Measurements from ENCODE around the gene OR4K5. TPM values are rescaled to one million over a fixed set of nuclear protein-coding genes. Genes with fewer than 3 reads are reported as not detected.
"Not testable (repeated sequence)": the region's sequence is repeated elsewhere in the genome, so short reads cannot be mapped to it uniquely, and the experiment has no call there.

OR4K5 gene
- total RNA-seq, 2 donors from 2014 or later, result not detected

DNA sequence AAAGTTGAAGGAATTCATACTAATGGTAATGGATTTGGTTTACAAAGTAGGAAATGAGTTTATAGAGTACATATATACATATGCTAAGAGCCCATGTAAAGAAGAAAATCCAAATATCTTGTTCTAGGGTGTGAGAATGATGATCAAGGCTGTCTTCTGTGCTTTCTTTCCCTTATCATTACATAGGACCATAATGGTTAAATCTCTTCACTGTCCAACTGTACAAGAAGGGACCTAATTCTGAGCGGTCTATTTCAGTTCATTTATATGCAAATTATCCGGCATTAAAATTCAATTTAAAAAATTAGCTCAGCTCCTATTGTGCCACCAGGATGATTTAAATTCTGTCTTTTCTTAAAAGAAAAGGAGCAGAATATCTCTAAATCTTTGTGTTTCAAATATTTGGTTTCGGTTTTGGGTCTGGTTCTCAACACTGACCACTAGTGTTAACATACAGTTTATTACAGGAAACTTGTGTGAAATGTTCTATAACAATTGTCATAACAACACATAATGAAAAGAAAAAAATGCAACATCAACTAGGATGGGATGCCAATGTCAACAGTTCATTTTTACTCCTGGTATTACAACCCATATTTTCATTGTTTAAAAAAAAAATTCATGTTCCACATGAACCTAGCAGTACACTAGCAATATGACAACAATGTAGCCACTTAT lies 27.1 kb downstream of the OR4K5 start:
- Mint-ChIP-seq H3K9me3 (peaks cover 6% of the 10 kb centered on the region), H3K4me3 (no peak overlapping the region), H3K4me1 (peaks cover 5% of the 10 kb centered on the region), H3K27me3 (no peaks in the 10 kb centered on the region), H3K27ac (no peak overlapping the region), H3K36me3 (ENCODE audit: low read depth) (no peaks in the 10 kb centered on the region)
- no peak for ATAC-seq (replicated peaks)

DNA sequence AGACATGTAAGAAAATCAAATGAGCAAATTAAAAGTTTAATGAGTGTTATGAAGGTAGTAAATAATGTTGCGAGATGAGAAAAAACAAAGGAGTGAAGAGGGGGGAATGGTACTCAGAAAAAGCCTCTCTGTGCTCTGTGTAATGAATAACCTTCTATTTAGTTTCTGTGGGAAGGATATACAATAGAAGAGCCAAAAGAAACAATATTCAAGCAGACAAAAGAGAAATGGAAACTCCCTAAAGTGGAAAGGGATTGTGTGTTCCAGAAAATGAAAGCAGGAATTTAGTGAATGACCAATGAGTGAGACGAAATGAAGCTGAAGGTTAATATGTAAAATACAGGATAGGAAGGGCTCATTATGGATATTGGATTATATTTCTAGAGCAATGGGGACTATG lies 28.8 kb downstream of the OR4K5 start:
- Mint-ChIP-seq H3K27ac (no peak overlapping the region), H3K36me3 (ENCODE audit: low read depth) (no peaks in the 10 kb centered on the region), H3K27me3 (no peaks in the 10 kb centered on the region), H3K9me3 (peaks cover 6% of the 10 kb centered on the region), H3K4me1 (peaks cover 5% of the 10 kb centered on the region), H3K4me3 (no peak overlapping the region)
- ATAC-seq (replicated peaks), result no peak

DNA sequence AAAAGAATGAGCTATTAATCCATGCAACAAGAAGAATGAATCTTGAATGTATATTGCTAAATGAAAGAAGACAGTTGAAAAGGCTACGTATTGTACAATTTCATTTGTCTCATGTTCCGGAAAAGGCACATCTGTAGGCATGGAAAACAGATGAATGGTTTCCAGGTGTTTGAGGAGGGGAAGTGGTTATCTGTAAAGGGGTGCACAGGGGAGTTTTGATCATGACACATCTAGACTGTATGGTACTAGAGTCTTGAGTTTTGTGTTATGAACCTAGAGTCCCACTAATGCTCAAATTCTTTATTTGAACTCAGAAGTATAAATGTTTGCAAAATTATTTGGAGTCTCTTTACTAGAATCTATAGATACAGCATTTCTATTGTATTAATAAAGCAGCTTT lies 49.3 kb downstream of the OR4K5 start:
- H3K9me3 Mint-ChIP-seq; H3K27me3 Mint-ChIP-seq; H3K36me3 Mint-ChIP-seq (ENCODE audit: low read depth); ATAC-seq (replicated peaks); H3K4me1 Mint-ChIP-seq; H3K27ac Mint-ChIP-seq; H3K4me3 Mint-ChIP-seq: not testable (repeated sequence)

Other genes starting within 250 kb of the OR4K5 start
- gene OR11H2, start 206.7 kb upstream of the OR4K5 start, total RNA-seq, result not detected
- not detected for gene OR4Q3, start 177.0 kb upstream of the OR4K5 start, total RNA-seq
- gene OR4M1, start 147.1 kb upstream of the OR4K5 start, total RNA-seq, result not detected
- not detected for gene OR4N2, start 116.8 kb upstream of the OR4K5 start, total RNA-seq
- gene OR4K2, start 45.5 kb upstream of the OR4K5 start, total RNA-seq, result not detected
- not detected for gene OR4K1, start 10.3 kb downstream of the OR4K5 start, total RNA-seq
- not detected for gene OR4K15, start 55.0 kb downstream of the OR4K5 start, total RNA-seq
- not detected for gene OR4Q2, start 81.6 kb downstream of the OR4K5 start, total RNA-seq
- not detected for gene OR4K14, start 98.7 kb downstream of the OR4K5 start, total RNA-seq
- not detected for gene OR4K13, start 115.4 kb downstream of the OR4K5 start, total RNA-seq
- gene OR4L1, start 139.4 kb downstream of the OR4K5 start, total RNA-seq, result not detected
- gene OR4K17, start 190.1 kb downstream of the OR4K5 start, total RNA-seq, result not detected
- not detected for gene OR4N5, start 218.2 kb downstream of the OR4K5 start, total RNA-seq